ENCODE results near the gene ZNF407.

The ZNF407 gene

DNA sequence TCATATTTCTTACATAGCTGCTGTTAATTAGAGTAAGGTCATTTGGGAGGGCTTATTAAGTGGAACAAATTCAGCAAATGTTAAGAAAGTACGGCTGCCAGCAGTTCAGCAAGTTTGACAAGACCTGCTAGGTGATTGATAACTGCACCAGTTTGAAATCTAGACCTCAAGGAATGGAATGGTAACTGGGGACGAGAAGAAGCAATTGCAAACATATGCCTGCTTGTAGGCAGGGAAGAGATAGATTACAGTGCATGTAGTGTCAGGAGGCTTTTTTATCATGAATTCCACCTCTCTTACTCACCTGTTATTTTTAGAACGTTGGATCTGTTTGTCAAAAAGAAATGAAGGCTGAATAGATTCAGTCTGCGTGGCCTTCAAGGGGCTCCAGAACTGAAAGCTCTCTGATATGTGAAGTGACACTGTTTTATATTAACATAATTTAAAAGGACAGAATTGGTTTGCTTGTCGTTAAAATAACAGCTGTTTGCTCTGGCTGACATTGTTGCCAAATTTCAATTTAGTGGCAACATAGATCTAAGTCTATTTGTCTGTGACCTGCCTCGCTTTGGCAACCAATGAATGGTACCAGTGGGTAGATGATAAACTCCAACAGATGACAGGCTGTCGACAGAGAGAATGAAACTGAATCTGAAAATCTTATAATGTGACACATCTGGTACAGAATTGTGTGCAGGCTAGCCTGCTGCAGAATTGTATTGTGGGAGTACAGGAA is 199.3 kb downstream of the ZNF407 start:
- DNase-seq, result no peak

- no peak for DNase-seq
Measured at GRCh38 chr18:74797577-74798151, 200.0 kb downstream of the ZNF407 start.

GRCh38 chr18:74799542-74799941 is 201.9 kb downstream of the ZNF407 start:
- DNase-seq, result no peak

DNA sequence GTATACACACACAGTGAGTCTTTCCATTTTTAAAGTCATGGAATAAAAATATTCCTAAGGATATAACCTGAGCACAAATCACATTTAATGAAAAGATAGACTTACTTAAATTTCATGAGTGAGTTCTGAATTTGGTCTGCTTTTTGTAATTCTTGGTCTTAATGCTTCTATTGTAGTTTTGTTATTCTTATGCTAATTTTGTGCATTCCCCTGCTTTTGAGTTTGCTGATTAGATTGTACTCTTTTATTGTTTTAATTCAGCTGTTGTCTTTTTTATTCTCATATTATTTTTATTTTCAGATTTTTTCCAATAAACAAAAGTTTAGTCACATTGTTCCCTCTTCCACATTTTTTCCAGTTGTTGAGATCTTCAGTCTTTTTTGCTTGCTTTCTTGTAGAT is 202.4 kb downstream of the ZNF407 start:
- DNase-seq, result no peak

DNA sequence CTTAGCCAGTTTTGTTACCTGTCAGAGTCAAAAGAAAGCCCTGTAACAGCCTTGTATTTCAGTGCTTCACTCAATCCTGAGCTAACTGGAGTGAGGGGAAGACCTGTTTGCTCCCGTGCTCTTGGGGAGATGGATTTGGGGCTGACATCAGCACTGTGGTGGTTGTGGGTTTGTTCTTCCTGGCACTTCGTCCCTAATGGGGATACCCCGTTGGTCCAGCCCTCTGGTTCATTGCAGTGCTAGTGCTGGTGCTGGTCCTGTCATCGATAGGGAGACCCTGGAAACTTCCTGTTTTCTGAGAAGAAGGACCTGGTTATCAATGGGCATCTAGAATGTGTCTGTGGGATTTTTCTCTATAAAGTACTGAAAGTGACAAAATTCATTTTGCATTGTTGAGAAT is 205.4 kb downstream of the ZNF407 start:
- no peak for DNase-seq

GRCh38 chr18:74803769-74804168 is 206.1 kb downstream of the ZNF407 start:
- DNase-seq, result no peak

- no peak for DNase-seq
Measured at GRCh38 chr18:74804677-74805076, 207.0 kb downstream of the ZNF407 start.

GRCh38 chr18:74806073-74806472 is 208.4 kb downstream of the ZNF407 start:
- no peak for DNase-seq

- no peak for DNase-seq
Measured at GRCh38 chr18:74806700-74807416, 209.2 kb downstream of the ZNF407 start.

- DNase-seq, result no peak
Measured at GRCh38 chr18:74817576-74817975, 219.9 kb downstream of the ZNF407 start.

DNA sequence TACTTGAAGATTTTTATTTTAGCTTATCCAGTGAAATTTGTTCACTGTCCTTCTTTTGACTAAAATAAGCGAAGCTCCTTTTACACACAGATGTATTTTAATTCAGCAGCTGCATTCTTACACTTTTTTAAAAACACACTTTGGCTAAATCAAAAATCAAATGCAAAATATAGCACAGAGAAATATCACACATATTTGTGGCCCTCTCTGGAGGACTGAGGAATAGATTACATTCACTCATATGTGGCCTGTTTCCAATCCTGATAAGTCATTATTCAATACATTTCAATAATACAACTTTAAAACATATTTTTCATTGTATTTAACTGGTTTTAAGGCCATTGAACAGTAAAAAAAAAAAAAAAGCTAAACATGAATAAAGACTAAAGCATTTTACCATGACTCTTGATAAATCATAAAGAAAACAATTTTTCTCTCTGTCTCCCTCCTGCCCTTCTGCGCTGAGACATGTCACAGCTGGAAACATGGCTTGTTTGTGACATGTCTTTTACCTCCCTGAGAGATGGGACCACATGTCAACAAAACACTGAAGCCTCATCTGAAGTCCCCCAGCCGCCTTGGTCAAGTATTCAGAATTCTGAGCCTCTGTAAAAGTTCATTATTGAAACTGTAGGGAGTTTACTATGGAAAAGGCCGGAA is 221.0 kb downstream of the ZNF407 start:
- DNase-seq, result no peak

- no peak for DNase-seq
Measured at GRCh38 chr18:74819433-74820059, 221.9 kb downstream of the ZNF407 start.

DNA sequence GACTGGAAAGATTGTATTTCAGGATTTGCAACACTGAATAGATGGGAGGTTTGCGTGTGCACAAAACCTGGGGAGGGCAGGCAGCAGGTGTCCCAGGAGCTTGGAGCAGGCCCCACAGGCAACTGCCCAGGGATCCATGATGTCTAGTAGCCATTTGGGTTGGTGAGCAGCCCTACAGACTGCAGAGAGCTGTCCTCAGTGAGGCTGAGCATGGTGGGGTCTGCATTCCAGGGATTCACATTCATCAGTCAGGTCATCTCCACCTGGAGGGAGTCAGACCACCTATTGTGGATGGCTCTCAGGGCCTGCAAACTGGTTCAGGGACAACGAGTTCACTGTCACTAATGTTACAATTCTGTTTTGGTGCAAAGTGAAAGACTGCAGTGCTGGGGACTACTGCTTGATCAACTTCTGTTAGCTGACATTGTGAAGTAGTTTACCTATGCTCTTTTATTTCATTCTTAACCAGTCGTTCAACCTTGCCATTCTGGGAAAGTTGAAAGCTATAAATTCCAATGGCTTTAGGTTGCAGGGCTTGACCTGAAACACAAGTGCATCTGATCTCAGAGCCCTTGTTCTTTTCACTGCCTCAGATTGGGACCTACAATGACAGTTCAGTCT is 222.6 kb downstream of the ZNF407 start:
- DNase-seq, result no peak

DNA sequence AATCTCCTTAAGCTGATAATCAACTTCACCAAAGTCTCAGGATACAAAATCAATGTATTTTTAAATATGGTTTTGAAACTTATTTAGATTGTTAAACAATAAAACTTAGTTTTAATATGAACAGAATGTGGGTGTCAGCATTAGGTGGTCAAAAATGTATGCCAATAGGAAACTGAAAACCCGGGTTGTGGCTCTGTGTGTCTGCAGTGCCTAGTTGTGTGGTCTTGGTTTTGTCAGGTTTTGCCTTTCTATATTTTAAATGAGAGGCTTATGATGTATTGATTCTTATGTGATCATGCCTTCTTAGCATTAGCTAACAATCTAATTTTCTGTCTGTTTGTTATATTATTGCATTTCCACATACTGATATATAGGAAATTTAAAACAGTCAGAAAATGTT is 227.8 kb downstream of the ZNF407 start:
- DNase-seq, result no peak

- no peak for DNase-seq
Measured at GRCh38 chr18:74826572-74826971, 228.9 kb downstream of the ZNF407 start.

DNA sequence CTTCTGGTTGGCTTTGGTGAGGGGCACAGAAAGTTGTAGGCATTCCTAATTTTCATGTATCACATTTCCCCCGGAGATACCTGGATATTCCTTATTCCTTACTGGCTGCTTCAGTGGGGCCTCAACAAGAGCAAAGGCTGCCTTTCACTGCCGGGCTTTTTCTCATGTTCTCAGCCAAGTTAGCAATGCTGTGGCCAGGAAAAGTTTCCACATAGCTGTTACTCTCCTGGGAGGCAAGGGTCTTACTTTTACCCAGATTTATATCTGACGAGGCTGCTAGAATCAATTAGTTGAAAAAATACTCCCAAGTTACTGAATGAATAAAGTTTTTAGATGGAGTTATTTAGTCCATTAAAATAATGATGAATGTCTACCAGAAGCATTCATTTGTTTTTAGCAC is 230.5 kb downstream of the ZNF407 start:
- DNase-seq, result peak; percentile 42

DNA sequence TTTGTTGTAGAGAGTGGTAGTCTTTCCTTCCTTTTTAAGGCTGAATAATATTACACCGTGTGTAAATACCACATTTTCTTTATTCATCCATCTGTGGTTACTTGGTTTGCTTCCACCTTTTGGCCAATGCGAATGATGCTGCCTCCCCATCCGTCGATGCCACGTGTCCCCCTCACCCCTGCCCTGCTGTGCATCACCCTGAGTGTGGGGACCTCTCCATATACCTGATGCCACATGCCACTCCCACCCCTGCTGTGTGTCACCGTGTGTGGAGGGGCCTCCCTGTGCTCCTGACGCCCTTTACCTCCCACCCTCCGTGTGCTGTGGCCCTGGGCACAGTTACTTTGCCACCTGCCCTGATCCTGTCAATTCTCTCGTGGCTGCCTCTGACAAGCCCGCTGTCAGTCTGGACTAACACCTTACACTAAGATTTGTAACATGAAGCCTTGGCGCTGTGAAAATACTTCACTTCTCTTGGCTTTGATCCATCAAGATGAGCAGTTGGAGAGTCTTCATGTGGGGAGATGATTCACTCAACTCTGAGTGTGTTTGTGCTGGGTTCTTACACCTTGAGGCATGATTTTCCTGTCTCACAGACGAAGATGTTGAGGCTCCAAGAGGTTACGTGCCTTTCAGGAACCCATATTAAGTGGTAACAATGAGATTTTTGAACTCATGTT is 234.0 kb downstream of the ZNF407 start:
- DNase-seq, result no peak

- DNase-seq, result no peak
Measured at GRCh38 chr18:74832381-74832780, 234.7 kb downstream of the ZNF407 start.

DNA sequence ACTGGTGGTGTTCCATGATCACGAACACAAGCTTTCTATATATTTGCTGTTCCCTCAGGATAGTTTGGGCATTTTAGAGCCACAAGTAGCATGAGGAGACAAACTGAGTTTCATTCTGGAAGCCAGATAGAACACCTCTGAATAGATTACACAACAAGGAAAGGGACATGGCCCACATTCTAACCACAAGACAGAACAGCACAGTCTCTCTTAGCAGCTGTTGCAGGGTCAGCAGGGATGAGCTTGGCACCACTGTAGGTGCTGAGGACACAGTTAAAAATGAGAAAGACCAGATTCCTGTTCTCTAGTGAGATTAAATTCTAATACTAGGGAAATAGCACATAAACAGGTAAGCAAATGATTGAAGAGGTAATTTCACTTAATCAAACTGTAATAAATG is 235.3 kb downstream of the ZNF407 start:
- DNase-seq, result no peak

GRCh38 chr18:74834424-74835309 is 237.0 kb downstream of the ZNF407 start:
- DNase-seq, result no peak
